GM21619 (cell line): Measurements from ENCODE around the gene ADPRH.
"Not testable (repeated sequence)": the region's sequence is repeated elsewhere in the genome, so short reads cannot be mapped to it uniquely, and the experiment has no call there.

Experiments used
- ATAC-seq: cut with Tn5 transposase; IDR thresholded peaks from one replicate; pipeline ENCODE4 v1.9.1; 2021; ENCODE audit not compliant: unreplicated experiment

The ADPRH gene

GRCh38 chr3:119579366-119580066 lies at the start of gene ADPRH:
Gene ADPRH (plus strand): TSS chr3:119579492. CDS start chr3:119582170, 2,678 bp downstream.
- peak; percentile 69 for ATAC-seq

- ATAC-seq: no peak
These were observed 49.4 kb upstream of the ADPRH start for GRCh38 chr3:119529883-119530282.

GRCh38 chr3:119530456-119530855 lies 48.8 kb upstream of the ADPRH start:
- ATAC-seq: no peak

GRCh38 chr3:119531151-119531550 lies 48.1 kb upstream of the ADPRH start:
- ATAC-seq: no peak

- ATAC-seq: no peak
These were observed 45.0 kb upstream of the ADPRH start for GRCh38 chr3:119534296-119534695.

GRCh38 chr3:119536757-119537156 lies 42.5 kb upstream of the ADPRH start:
- no peak for ATAC-seq

- ATAC-seq: no peak
These were observed 40.5 kb upstream of the ADPRH start for GRCh38 chr3:119538772-119539171.

- ATAC-seq: no peak
These were observed 37.7 kb upstream of the ADPRH start for GRCh38 chr3:119541547-119541946.

- peak; percentile 49 for ATAC-seq
These were observed 37.0 kb upstream of the ADPRH start for GRCh38 chr3:119542168-119542767.

- no peak for ATAC-seq
These were observed 36.1 kb upstream of the ADPRH start for GRCh38 chr3:119543147-119543546.

GRCh38 chr3:119547227-119547626 lies 32.1 kb upstream of the ADPRH start:
- no peak for ATAC-seq

- ATAC-seq: no peak
These were observed 31.0 kb upstream of the ADPRH start for GRCh38 chr3:119548341-119548740.

GRCh38 chr3:119550192-119550910 lies 28.9 kb upstream of the ADPRH start:
- ATAC-seq: peak; percentile 30

GRCh38 chr3:119551598-119551997 lies 27.7 kb upstream of the ADPRH start:
- no peak for ATAC-seq

GRCh38 chr3:119552928-119553327 lies 26.4 kb upstream of the ADPRH start:
- ATAC-seq: not testable (repeated sequence)

- no peak for ATAC-seq
These were observed 25.4 kb upstream of the ADPRH start for GRCh38 chr3:119553823-119554415.

GRCh38 chr3:119555309-119555735 lies 24.0 kb upstream of the ADPRH start:
- no peak for ATAC-seq

GRCh38 chr3:119555929-119556328 lies 23.4 kb upstream of the ADPRH start:
- no peak for ATAC-seq

- ATAC-seq: no peak
These were observed 22.0 kb upstream of the ADPRH start for GRCh38 chr3:119557192-119557876.

- no peak for ATAC-seq
These were observed 21.4 kb upstream of the ADPRH start for GRCh38 chr3:119557877-119558269.
